Measurements from ENCODE around the gene RAB8B. TPM values are rescaled to one million over a fixed set of nuclear protein-coding genes. Genes with fewer than 3 reads are reported as not detected.
"Not testable (repeated sequence)": the region's sequence is repeated elsewhere in the genome, so short reads cannot be mapped to it uniquely, and the experiment has no call there.

Gene RAB8B
- total and polyA plus RNA-seq, 12 donors = 5.2 to 54.4 (median 35.5) TPM

- H3K27ac ChIP-seq = peak overlapping the region; percentile 86 to 96 (median 90)
- intact Hi-C loops (cut with DNase I) = no loop called here
- H3K27me3 ChIP-seq = no peaks in the 10 kb centered on the region
- peak overlapping the region in 1 of 4 donors; percentile 30 for H3K4me3 ChIP-seq
- TF ChIP-seq CTCF (IDR thresholded peaks at IDR 0.05) (no peak), POLR2A (IDR thresholded peaks at IDR 0.05) (no peak)
- peak; percentile 49 to 84 (median 75) for DNase-seq
- peaks cover 33 to 68% of the 10 kb centered on the region in 2 donors for H3K4me1 ChIP-seq (replicated peaks in 1 of 2)
- no peaks in the 10 kb centered on the region for H3K36me3 ChIP-seq (replicated peaks in 1 of 2)
- H3K9me3 ChIP-seq (replicated peaks in 1 of 3) = no peaks in the 10 kb centered on the region
- 28 to 45% (median 39%) methylated on average over 4 to 5 of the region's 5 CpGs for WGBS, 4 donors
Observed at GRCh38 chr15:63234451-63234870, 45.1 kb downstream of the RAB8B start.

GRCh38 chr15:63236272-63236671 is 46.9 kb downstream of the RAB8B start:
- H3K27ac ChIP-seq = peak overlapping the region in 3 of 5 donors; percentile 45 to 62 (median 52)
- no peak for TF ChIP-seq POLR2A (IDR thresholded peaks at IDR 0.05)
- no peak for TF ChIP-seq CTCF (IDR thresholded peaks at IDR 0.05)
- no peak overlapping the region for H3K4me3 ChIP-seq
- H3K4me1 ChIP-seq (replicated peaks in 1 of 2) = peaks cover 33 to 65% of the 10 kb centered on the region in 2 donors
- H3K9me3 ChIP-seq (replicated peaks in 1 of 3) = no peaks in the 10 kb centered on the region
- no peaks in the 10 kb centered on the region for H3K36me3 ChIP-seq (replicated peaks in 1 of 2)
- no peaks in the 10 kb centered on the region for H3K27me3 ChIP-seq
- intact Hi-C loops (cut with DNase I) = no loop called here
- peak in 1 of 7 donors; percentile 46 for DNase-seq

GRCh38 chr15:63237086-63237485 is 47.7 kb downstream of the RAB8B start:
- H3K36me3 ChIP-seq (replicated peaks in 1 of 2); H3K9me3 ChIP-seq (replicated peaks in 1 of 3); H3K27me3 ChIP-seq; DNase-seq; intact Hi-C loops (cut with DNase I); H3K4me3 ChIP-seq: not testable (repeated sequence)
- H3K4me1 ChIP-seq (replicated peaks in 1 of 2) = peaks cover 33 to 57% of the 10 kb centered on the region in 2 donors
- WGBS, 4 donors = 63 to 73% (median 68%) methylated on average over 1 of the region's 1 CpG
- H3K27ac ChIP-seq = peak overlapping the region in 1 of 5 donors; percentile 11

GRCh38 chr15:63238171-63238570 is 48.8 kb downstream of the RAB8B start:
- Histone ChIP-seq H3K27ac (no peak overlapping the region), H3K27me3 (no peaks in the 10 kb centered on the region), H3K4me3 (no peak overlapping the region), H3K4me1 (replicated peaks in 1 of 2) (peaks cover 27 to 46% of the 10 kb centered on the region in 2 donors), H3K36me3 (replicated peaks in 1 of 2) (no peaks in the 10 kb centered on the region), H3K9me3 (replicated peaks in 1 of 3) (no peaks in the 10 kb centered on the region)
- intact Hi-C loops (cut with DNase I) = no loop called here
- TF ChIP-seq CTCF (IDR thresholded peaks at IDR 0.05) = no peak
- TF ChIP-seq POLR2A (IDR thresholded peaks at IDR 0.05) = no peak
- DNase-seq = no peak

GRCh38 chr15:63238796-63239195 is 49.4 kb downstream of the RAB8B start:
- Histone ChIP-seq H3K4me1 (replicated peaks in 1 of 2) (peaks cover 21 to 40% of the 10 kb centered on the region in 2 donors), H3K27ac (peak overlapping the region in 1 of 5 donors; percentile 13), H3K4me3 (no peak overlapping the region), H3K9me3 (replicated peaks in 1 of 3) (no peaks in the 10 kb centered on the region), H3K27me3 (no peaks in the 10 kb centered on the region), H3K36me3 (replicated peaks in 1 of 2) (no peaks in the 10 kb centered on the region)
- WGBS, 4 donors = 27 to 52% (median 34%) methylated on average over 1 of the region's 1 CpG
- intact Hi-C loops (cut with DNase I) = no loop called here
- TF ChIP-seq POLR2A (IDR thresholded peaks at IDR 0.05) (no peak), CTCF (IDR thresholded peaks at IDR 0.05) (no peak)
- DNase-seq = no peak
